Upper lobe of right lung (tissue), 1 donor: Measurements from ENCODE around the gene MEGF11. TPM values are rescaled to one million over a fixed set of nuclear protein-coding genes. Genes with fewer than 3 reads are reported as not detected.

Source experiments
- ATAC-seq: fragments of 200-7000 bp; cut with Tn5 transposase; one replicate; pipeline ENCODE4 v1.9.1; 2020; ENCODE audit warnings: mild to moderate bottlenecking, moderate library complexity
- DNase-seq: peaks from one replicate; pipeline ENCODE4 v3.0.0-alpha.2; 2020
- H3K27ac ChIP-seq: fragments of 200-600 bp; one replicate; pipeline ENCODE4 v1.8.0; 2022
- H3K27me3 ChIP-seq: fragments of 200-600 bp; one replicate; pipeline ENCODE4 v1.8.0; 2022; ENCODE audit warnings: mild to moderate bottlenecking
- H3K36me3 ChIP-seq: fragments of 200-600 bp; one replicate; pipeline ENCODE4 v1.8.0; 2022
- H3K4me1 ChIP-seq: fragments of 200-600 bp; one replicate; pipeline ENCODE4 v1.8.0; 2022
- H3K4me3 ChIP-seq: fragments of 200-600 bp; one replicate; pipeline ENCODE4 v1.8.0; 2022; ENCODE audit warnings: mild to moderate bottlenecking
- H3K9me3 ChIP-seq: fragments of 200-600 bp; one replicate; pipeline ENCODE4 v1.8.0; 2022
- CTCF ChIP-seq: fragments of 200-600 bp; IDR thresholded peaks from one replicate; pipeline ENCODE4 v1.8.0; 2022; ENCODE audit warnings: antibody characterized with exemption
- intact Hi-C: fragments of 100-400 bp; cut with DNase I; formaldehyde crosslinking; loops from one replicate; pipeline ENCODE4 v1.11.0; 2022
- total RNA-seq: library from RNA; stranded (reverse); fragmentation: NEBNext Ultra II Directional; extraction: Animal tissue kit (Norgen Biotek cat#: 25700); gene quantifications from one replicate; pipeline ENCODE4 v1.2.1, GENCODE V29; 2021
- donor health status: DM: no; HTN: yes; CAD: no; lungs with severe emphysema.

The MEGF11 gene
- total RNA-seq, 1 donor from 2014 or later: 3.0 TPM

- ATAC-seq: no peak
Measured at GRCh38 chr15:65938604-65939003, 314.9 kb downstream of the MEGF11 start.

GRCh38 chr15:65937476-65937875, 316.1 kb downstream of the MEGF11 start:
- Histone ChIP-seq H3K4me3 (no peak overlapping the region), H3K27me3 (no peaks in the 10 kb centered on the region), H3K9me3 (no peaks in the 10 kb centered on the region), H3K4me1 (no peaks in the 10 kb centered on the region), H3K36me3 (no peaks in the 10 kb centered on the region), H3K27ac (no peak overlapping the region)
- no peak for TF ChIP-seq CTCF
- intact Hi-C loops: no loop called here
- DNase-seq: no peak
- ATAC-seq: no peak

More at GRCh38 chr15:65938604-65939003, 314.9 kb downstream of the MEGF11 start:
- no peaks in the 10 kb centered on the region for H3K27me3 ChIP-seq
- H3K4me3 ChIP-seq: no peak overlapping the region
- TF ChIP-seq CTCF: no peak
- no peaks in the 10 kb centered on the region for H3K36me3 ChIP-seq
- no peak for DNase-seq
- no peaks in the 10 kb centered on the region for H3K9me3 ChIP-seq
- H3K4me1 ChIP-seq: no peaks in the 10 kb centered on the region
- intact Hi-C loops: no loop called here
- no peak overlapping the region for H3K27ac ChIP-seq

GRCh38 chr15:65937054-65937453, 316.5 kb downstream of the MEGF11 start:
- H3K9me3 ChIP-seq: no peaks in the 10 kb centered on the region
- no peak for ATAC-seq
- intact Hi-C loops: no loop called here
- no peak for DNase-seq
- no peaks in the 10 kb centered on the region for H3K36me3 ChIP-seq
- H3K27ac ChIP-seq: no peak overlapping the region
- H3K4me1 ChIP-seq: no peaks in the 10 kb centered on the region
- H3K4me3 ChIP-seq: no peak overlapping the region
- no peaks in the 10 kb centered on the region for H3K27me3 ChIP-seq
- TF ChIP-seq CTCF: no peak

GRCh38 chr15:65936282-65936681, 317.3 kb downstream of the MEGF11 start:
- Histone ChIP-seq H3K36me3 (no peaks in the 10 kb centered on the region), H3K4me3 (no peak overlapping the region), H3K27me3 (no peaks in the 10 kb centered on the region), H3K9me3 (no peaks in the 10 kb centered on the region), H3K4me1 (no peaks in the 10 kb centered on the region), H3K27ac (no peak overlapping the region)
- intact Hi-C loops: no loop called here
- TF ChIP-seq CTCF: no peak
- DNase-seq (no peak), ATAC-seq (no peak)

GRCh38 chr15:65935391-65935790, 318.2 kb downstream of the MEGF11 start:
- ATAC-seq: no peak
- H3K9me3 ChIP-seq: no peaks in the 10 kb centered on the region
- no peaks in the 10 kb centered on the region for H3K36me3 ChIP-seq
- intact Hi-C loops: no loop called here
- no peaks in the 10 kb centered on the region for H3K27me3 ChIP-seq
- no peak for DNase-seq
- no peak overlapping the region for H3K27ac ChIP-seq
- H3K4me3 ChIP-seq: no peak overlapping the region
- no peaks in the 10 kb centered on the region for H3K4me1 ChIP-seq
- TF ChIP-seq CTCF: no peak

- no peak for ATAC-seq
- H3K27me3 ChIP-seq: no peaks in the 10 kb centered on the region
- no peak for DNase-seq
- no peak overlapping the region for H3K4me3 ChIP-seq
- H3K4me1 ChIP-seq: no peaks in the 10 kb centered on the region
- H3K36me3 ChIP-seq: no peaks in the 10 kb centered on the region
- H3K9me3 ChIP-seq: no peaks in the 10 kb centered on the region
- intact Hi-C loops: no loop called here
- TF ChIP-seq CTCF: no peak
- no peak overlapping the region for H3K27ac ChIP-seq
Measured at GRCh38 chr15:65931221-65931620, 322.3 kb downstream of the MEGF11 start.
